Suprapubic skin (tissue), 4 donors: ENCODE measurements around the gene GSTO1. TPM values are rescaled to one million over a fixed set of nuclear protein-coding genes. Genes with fewer than 3 reads are reported as not detected.

Source experiments
- DNase-seq, 2 donors: peaks; one replicate each; pipeline ENCODE4 v3.0.0-alpha.2; 2019; ENCODE audit warnings: low spot score in 2 of 2
- H3K27ac ChIP-seq: fragments of 200-600 bp; sonication (generic); one replicate; pipeline ENCODE4 v1.5.1; 2019
- H3K27me3 ChIP-seq: fragments of 200-600 bp; sonication (generic); one replicate; pipeline ENCODE4 v1.5.1; 2019
- H3K36me3 ChIP-seq: fragments of 200-600 bp; sonication (generic); one replicate; pipeline ENCODE4 v1.5.1; 2019
- H3K4me1 ChIP-seq: fragments of 200-600 bp; sonication (generic); one replicate; pipeline ENCODE4 v1.5.1; 2019
- H3K4me3 ChIP-seq: fragments of 200-600 bp; sonication (generic); one replicate; pipeline ENCODE4 v1.5.1; 2019; ENCODE audit warnings: mild to moderate bottlenecking
- H3K9me3 ChIP-seq: fragments of 200-600 bp; sonication (generic); one replicate; pipeline ENCODE4 v1.5.1; 2019
- EP300 ChIP-seq: sonication (generic); formaldehyde crosslinking; IDR thresholded peaks from one replicate; pipeline ENCODE4 v1.6.1; 2017; ENCODE audit warnings: antibody characterized with exemption
- POLR2A ChIP-seq, 2 donors: fragments of 450-650 bp; IDR thresholded peaks; one replicate each; pipeline ENCODE4 v1.6.1; 2017; ENCODE audit warnings: antibody characterized with exemption in 2 of 2, mild to moderate bottlenecking in 2 of 2, moderate library complexity in 2 of 2
- POLR2AphosphoS5 ChIP-seq, 3 donors: sonication (generic); formaldehyde crosslinking; IDR thresholded peaks; one replicate each; pipeline ENCODE4 v1.6.1; 2017; ENCODE audit warnings: antibody characterized with exemption in 3 of 3
- WGBS: methylation state at CpG from one replicate; pipeline ENCODE4 v1.1.5; 2018; 5-methylcytosine and 5-hydroxymethylcytosine counted together
- total RNA-seq, 4 donors: library from RNA; depleted of rRNA; stranded (reverse); fragments of >200 nt; gene quantifications; one replicate each; pipeline ENCODE4 v1.1.0, GENCODE V29; 2016
- TF ChIP-seq, protein P1 (sequence below), 2 donors: fragments of 200-600 bp in 1 of 2; fragments of 450-650 bp in 1 of 2; sonication (generic) in 1 of 2; IDR thresholded peaks; one replicate each; pipeline ENCODE4 v1.5.1; 2016 to 2019; ENCODE audit warnings: antibody characterized with exemption in 2 of 2, mild to moderate bottlenecking in 1 of 2, moderate library complexity in 1 of 2

GSTO1 gene
- total RNA-seq, 4 donors from 2014 or later = 38.2 to 61.4 (median 56.7) TPM

DNA sequence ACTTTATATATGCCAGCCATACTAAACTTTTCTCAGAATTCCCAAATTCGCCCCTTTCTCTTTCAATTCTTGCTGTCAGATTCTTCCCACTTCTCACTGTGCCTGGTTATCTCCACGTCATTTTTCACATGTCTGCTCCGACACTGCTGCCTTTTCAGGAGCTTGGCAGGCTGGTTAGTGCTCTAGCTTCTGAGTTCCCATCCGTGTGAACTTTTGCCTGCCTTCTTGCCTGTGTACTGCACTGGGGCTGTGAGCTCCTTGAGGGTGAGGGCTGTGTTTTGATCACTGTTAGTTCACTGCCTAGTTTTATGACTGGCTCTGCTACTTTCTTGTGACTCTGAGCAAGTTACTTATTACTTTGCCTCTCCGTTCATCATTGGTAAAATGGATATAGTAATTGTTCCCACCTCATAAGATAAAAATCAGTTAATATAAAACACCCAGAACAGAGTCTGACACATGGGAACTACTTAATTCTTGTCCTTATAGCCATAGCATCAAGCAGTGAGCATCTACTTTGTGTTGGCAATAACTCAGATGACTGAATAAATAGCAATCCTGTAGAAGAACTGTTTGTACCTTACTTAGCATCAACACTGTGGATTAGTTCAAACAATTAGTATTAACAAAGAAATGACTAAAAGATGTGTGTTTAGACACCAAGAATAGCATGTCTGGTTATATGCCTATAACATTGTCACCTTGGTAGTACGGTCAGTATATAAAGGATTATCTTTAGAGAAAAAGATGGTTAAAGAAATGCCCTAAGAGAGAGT, 5.5 kb downstream of the GSTO1 start:
- no peak for TF ChIP-seq POLR2AphosphoS5 (IDR thresholded peaks at IDR 0.05)
- TF ChIP-seq EP300 = no peak
- peaks cover 62% of the 10 kb centered on the region for H3K36me3 ChIP-seq
- 59% methylated on average over 6 of the region's 6 CpGs for WGBS
- H3K4me1 ChIP-seq = peaks cover 58% of the 10 kb centered on the region
- H3K27me3 ChIP-seq = no peaks in the 10 kb centered on the region
- DNase-seq = no peak
- no peak overlapping the region for H3K4me3 ChIP-seq
- peak overlapping the region; percentile 78 for H3K27ac ChIP-seq
- no peaks in the 10 kb centered on the region for H3K9me3 ChIP-seq

GRCh38 chr10:104260775-104261115, 6.1 kb downstream of the GSTO1 start:
- H3K9me3 ChIP-seq = no peaks in the 10 kb centered on the region
- WGBS = 25% methylated on average over 3 of the region's 3 CpGs
- H3K27me3 ChIP-seq = no peaks in the 10 kb centered on the region
- H3K36me3 ChIP-seq = peaks cover 68% of the 10 kb centered on the region
- TF ChIP-seq POLR2A (IDR thresholded peaks at IDR 0.05) = no peak
- TF ChIP-seq POLR2AphosphoS5 (IDR thresholded peaks at IDR 0.05) = no peak
- no peak for TF ChIP-seq EP300
- TF ChIP-seq, protein P1, sequence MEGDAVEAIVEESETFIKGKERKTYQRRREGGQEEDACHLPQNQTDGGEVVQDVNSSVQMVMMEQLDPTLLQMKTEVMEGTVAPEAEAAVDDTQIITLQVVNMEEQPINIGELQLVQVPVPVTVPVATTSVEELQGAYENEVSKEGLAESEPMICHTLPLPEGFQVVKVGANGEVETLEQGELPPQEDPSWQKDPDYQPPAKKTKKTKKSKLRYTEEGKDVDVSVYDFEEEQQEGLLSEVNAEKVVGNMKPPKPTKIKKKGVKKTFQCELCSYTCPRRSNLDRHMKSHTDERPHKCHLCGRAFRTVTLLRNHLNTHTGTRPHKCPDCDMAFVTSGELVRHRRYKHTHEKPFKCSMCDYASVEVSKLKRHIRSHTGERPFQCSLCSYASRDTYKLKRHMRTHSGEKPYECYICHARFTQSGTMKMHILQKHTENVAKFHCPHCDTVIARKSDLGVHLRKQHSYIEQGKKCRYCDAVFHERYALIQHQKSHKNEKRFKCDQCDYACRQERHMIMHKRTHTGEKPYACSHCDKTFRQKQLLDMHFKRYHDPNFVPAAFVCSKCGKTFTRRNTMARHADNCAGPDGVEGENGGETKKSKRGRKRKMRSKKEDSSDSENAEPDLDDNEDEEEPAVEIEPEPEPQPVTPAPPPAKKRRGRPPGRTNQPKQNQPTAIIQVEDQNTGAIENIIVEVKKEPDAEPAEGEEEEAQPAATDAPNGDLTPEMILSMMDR (IDR thresholded peaks at IDR 0.05) = no peak
- H3K4me1 ChIP-seq = peaks cover 55% of the 10 kb centered on the region
- H3K27ac ChIP-seq = peak overlapping the region; percentile 78
- no peak for DNase-seq
- H3K4me3 ChIP-seq = no peak overlapping the region

GRCh38 chr10:104262055-104262454, 7.4 kb downstream of the GSTO1 start:
- DNase-seq = no peak
- no peaks in the 10 kb centered on the region for H3K9me3 ChIP-seq
- no peak overlapping the region for H3K27ac ChIP-seq
- peaks cover 42% of the 10 kb centered on the region for H3K4me1 ChIP-seq
- H3K36me3 ChIP-seq = peaks cover 79% of the 10 kb centered on the region
- TF ChIP-seq, protein P1 (IDR thresholded peaks at IDR 0.05) = no peak
- WGBS = 83% methylated on average over 5 of the region's 5 CpGs
- no peaks in the 10 kb centered on the region for H3K27me3 ChIP-seq
- no peak overlapping the region for H3K4me3 ChIP-seq

DNA sequence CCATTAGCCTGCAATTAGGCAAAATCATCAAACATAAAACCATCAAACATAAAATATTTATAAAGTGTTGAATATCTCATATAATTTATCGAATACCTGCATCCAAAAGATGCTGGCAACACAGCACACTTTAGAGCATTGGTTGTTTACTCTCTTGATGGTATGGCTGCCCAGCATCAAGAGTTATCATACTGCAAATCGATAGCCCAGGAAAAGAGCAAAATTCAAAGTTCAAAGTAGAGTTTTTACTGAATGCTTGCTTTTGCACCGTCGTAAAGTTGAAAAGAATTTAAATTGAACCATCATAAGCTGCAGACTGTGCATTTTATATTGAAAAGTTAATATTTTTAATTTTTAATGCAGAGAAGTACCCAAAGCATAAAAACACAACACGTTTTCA, 10.1 kb downstream of the GSTO1 start:
- no peaks in the 10 kb centered on the region for H3K9me3 ChIP-seq
- H3K4me1 ChIP-seq = peaks cover 38% of the 10 kb centered on the region
- no peak overlapping the region for H3K4me3 ChIP-seq
- H3K27me3 ChIP-seq = no peaks in the 10 kb centered on the region
- no peak for DNase-seq
- TF ChIP-seq, protein P1 (IDR thresholded peaks at IDR 0.05) = no peak
- TF ChIP-seq EP300 = no peak
- no peak for TF ChIP-seq POLR2AphosphoS5 (IDR thresholded peaks at IDR 0.05)
- no peak for TF ChIP-seq POLR2A (IDR thresholded peaks at IDR 0.05)
- WGBS = 93% methylated on average over 5 of the region's 5 CpGs
- H3K36me3 ChIP-seq = peaks cover 70% of the 10 kb centered on the region
- H3K27ac ChIP-seq = no peak overlapping the region

DNA sequence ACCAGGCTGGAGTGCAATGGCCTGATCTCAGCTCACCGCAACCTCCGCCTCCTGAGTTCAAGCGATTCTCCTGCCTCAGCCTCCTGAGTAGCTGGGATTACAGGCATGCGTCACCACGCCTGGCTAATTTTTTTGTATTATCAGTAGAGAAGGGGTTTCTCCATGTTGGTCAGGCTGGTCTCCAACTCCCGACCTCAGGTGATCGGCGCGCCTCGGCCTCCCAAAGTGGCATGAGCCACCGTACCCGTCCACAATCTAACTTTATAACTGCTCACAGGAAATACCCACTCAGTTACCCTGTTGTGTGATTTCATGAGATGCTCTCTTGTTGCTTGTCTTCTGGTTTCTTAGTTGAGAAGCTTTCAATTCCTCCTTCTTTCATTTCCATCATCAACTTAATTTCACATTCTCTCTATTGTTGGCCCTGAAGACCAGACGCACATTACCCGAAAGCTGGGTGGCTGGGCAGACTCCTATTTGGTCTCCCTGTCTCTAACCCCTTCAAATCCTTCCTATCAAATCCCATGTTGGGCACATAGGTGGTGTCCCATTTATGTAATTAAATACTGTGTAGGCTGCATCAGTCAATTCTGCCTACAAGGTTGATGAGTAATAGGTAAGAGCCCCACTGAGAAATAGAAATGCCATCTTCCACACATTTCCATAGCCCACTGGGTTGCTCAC, 13.2 kb downstream of the GSTO1 start:
- Histone ChIP-seq H3K4me3 (peak overlapping the region; percentile 89), H3K27ac (peak overlapping the region; percentile 94), H3K27me3 (no peaks in the 10 kb centered on the region), H3K4me1 (peaks cover 21% of the 10 kb centered on the region), H3K9me3 (no peaks in the 10 kb centered on the region), H3K36me3 (peaks cover 43% of the 10 kb centered on the region)
- TF ChIP-seq POLR2A (IDR thresholded peaks at IDR 0.05) = no peak
- TF ChIP-seq EP300 = no peak
- no peak for TF ChIP-seq POLR2AphosphoS5 (IDR thresholded peaks at IDR 0.05)
- TF ChIP-seq, protein P1 (IDR thresholded peaks at IDR 0.05) = no peak
- DNase-seq = no peak
- WGBS = 89% methylated on average over 14 of the region's 14 CpGs
